ENCODE measurements around the gene IGIP.

DNA sequence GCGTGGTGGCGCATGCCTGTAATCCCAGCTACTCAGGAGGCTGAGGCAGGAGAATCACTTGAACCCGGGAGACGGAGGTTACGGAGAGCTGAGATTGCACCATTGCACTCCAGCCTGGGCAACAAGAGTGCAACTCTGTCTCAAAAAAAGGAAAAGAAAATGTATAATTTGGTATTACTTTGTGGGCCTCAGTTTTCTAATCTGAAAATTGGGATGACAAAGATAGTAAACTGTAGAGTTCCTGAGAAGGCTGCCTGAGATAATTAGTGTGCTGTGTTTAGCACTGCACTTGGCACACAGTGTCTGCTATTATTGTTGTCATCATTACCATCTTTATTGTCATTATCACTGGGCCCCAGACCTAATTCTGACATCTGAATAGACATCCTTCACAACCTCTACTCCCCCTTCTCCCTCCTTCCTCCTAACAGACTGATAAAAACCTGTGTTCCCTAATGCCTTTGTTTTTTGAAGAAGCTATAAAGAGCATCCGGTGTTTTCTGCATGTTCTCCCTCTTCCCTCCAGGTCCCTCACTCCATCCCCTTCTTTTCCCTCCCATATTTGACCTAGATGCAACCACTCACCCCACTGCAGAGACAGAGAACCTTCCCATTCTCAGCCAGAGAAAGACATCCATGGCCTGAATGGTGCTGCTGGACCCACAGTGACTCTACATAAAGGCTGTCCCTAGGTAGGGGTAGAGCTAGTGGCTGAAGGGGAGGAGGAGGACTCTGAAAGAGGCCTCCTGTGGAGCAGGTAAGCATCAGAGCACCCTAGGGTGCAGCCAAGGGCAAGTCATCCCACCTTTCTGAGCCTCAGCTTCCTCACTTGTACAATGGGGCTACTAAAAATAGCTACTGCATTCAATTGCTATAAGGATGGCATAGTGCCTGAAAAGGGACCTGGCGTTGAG, 33.5 kb downstream of the IGIP start:
- TF ChIP-seq, protein P1, sequence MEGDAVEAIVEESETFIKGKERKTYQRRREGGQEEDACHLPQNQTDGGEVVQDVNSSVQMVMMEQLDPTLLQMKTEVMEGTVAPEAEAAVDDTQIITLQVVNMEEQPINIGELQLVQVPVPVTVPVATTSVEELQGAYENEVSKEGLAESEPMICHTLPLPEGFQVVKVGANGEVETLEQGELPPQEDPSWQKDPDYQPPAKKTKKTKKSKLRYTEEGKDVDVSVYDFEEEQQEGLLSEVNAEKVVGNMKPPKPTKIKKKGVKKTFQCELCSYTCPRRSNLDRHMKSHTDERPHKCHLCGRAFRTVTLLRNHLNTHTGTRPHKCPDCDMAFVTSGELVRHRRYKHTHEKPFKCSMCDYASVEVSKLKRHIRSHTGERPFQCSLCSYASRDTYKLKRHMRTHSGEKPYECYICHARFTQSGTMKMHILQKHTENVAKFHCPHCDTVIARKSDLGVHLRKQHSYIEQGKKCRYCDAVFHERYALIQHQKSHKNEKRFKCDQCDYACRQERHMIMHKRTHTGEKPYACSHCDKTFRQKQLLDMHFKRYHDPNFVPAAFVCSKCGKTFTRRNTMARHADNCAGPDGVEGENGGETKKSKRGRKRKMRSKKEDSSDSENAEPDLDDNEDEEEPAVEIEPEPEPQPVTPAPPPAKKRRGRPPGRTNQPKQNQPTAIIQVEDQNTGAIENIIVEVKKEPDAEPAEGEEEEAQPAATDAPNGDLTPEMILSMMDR (optimal IDR thresholded peaks at IDR 0.05 in 1 of 3, IDR thresholded peaks at IDR 0.05 in 1 of 3, conservative IDR thresholded peaks at IDR 0.05 in 1 of 3; ENCODE audit: extremely low read depth in 1 of 3, insufficient read depth in 2 of 3, low read length in 3 of 3), result no peak
- no peak for TF ChIP-seq EZH2 (IDR thresholded peaks at IDR 0.05; ENCODE audit: low read length)
